HG03135 (cell line): ENCODE data around the gene SLC18A3.

Experiments used
- ATAC-seq: cut with Tn5 transposase; IDR thresholded peaks from one replicate; pipeline ENCODE4 v1.9.1; 2021; ENCODE audit warnings: mild to moderate bottlenecking, moderate library complexity; ENCODE audit not compliant: unreplicated experiment

The SLC18A3 gene

DNA sequence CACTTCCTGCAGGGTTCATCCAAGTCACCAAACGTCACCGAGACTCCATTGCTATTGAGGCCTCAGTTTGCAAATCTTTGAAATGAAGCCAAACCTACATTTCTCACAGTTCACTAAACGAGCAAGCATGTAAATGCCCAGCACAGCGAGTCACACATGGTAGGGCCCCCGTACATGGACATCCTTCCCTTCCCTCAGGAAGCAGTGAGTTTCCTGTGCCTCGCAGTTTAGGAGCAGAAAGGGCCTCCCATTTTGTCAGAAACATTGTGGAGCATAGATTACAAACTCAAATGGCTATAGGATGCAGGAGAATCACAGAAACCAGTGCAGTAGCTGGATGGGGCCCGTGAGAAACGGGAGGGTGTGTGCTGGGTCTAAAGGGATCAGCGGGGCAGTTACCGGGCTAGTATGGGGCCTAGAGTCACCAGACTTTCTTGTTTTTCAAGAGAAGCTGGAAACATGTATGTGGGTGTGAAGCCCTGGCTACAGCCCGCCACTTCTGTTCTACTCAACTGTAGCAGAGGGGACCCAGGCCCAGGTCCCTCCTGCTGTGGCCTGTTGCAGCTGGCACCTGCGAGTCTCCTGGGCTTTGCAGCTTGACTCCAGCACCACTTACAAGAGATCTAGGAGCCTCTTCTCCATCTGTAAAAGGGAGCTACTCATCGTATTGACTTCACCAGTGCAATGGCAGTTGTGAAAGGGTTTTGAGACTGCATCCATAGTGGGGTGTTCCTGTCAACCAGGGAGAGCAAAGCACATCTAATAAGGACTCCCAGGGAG, 14.2 kb upstream of the SLC18A3 start:
- ATAC-seq, result no peak

DNA sequence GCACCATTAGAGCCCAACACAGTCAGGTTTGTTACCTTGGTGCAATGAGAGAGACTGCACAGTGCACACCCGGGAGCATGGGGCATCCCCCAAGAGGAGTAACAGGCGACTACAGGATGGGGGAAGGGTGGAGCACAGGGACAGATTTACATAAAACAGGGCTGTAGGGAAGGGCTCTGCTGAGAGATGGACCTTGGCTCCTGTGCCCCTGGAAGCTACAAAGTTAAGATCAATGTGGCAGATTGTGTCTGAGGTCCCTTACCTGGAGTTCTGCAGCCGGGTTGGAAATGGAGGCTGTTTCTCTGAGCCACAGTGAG, 13.7 kb upstream of the SLC18A3 start:
- no peak for ATAC-seq

DNA sequence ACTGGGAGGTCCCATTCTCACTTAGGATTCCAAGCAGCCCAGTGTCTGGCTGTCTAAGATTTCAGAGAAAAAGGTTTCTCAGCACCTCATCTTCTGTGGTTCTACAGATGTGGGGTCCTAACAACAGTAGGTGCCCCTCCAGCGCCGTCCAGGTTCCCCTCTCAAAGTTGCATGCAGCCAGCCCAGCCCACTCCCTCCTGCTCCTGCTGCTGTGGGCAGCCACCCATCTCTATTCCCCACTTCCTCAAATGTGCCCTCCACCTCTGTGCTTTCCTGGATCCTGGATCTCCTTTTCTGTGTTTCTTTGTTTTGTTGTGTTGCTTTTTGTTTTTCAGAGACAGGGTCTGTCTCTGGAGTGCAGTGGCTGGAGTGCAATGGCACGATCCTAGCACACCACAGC, 13.3 kb upstream of the SLC18A3 start:
- no peak for ATAC-seq

DNA sequence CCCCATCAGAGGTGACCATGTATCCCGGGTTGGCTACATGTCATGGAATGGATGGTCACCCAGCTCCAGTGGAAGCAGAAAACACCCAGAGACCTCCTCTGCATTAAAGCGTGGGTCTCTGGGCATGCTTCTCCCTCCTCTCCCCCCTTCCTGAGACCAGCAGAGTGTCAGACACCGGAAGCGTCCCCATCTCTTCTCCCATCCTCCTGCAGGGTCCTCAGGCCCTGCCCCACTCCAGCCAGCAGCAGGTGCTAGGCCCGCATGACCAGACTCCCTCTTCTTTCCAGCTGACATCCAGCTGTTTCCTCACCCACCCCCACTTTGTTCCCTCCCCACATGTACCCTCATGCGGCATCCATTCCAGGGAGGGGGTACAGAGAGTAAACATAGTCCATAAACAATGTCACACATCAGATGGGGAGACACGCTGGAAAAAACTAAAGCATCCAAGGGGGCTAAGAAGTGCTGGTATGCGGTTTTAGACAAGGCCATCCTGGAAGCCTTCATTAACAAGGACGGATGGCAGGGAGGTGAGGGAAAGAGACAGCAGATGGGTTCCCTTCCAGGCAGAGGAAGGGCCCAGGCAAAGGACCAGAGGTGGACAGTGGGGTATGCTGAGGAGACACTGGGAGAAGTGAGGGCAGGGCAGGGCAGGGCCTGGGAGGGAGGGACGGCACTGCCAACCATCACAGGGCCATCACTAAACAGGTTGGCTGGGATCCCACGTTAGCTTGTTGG, 12.5 kb upstream of the SLC18A3 start:
- ATAC-seq, result no peak

DNA sequence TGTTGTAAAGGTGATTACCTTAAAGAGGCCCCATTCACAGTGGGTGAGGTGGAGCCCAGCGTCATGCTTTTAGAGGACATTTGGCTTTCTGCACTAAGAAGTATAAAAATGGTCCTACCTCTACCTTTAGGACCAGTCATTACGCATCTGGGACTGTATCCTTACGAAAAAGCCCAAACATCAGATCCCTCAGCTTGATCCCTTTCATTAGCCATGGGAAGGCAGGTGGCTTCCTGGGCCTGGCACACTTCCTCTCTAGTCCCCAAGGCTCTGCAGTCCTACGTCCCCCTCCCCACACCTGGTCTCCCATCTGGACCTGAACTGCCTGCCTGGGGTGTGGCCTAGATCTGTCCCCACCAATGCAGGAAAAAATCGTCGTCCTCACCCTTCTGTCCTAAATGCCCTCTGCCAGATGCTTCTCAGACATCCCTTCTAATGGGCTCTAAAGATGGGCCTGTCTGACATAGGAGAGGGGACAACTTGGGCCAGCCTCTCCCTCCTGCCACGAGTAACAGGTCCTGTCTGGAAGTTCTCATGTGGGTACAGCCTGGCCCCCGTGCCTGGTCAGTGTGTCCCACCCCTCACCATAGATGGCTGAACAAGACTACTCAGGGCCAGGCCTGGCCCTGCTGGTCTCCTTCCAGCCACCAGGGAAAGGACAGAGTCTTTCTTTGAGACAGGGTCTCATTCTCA, 11.8 kb upstream of the SLC18A3 start:
- no peak for ATAC-seq

DNA sequence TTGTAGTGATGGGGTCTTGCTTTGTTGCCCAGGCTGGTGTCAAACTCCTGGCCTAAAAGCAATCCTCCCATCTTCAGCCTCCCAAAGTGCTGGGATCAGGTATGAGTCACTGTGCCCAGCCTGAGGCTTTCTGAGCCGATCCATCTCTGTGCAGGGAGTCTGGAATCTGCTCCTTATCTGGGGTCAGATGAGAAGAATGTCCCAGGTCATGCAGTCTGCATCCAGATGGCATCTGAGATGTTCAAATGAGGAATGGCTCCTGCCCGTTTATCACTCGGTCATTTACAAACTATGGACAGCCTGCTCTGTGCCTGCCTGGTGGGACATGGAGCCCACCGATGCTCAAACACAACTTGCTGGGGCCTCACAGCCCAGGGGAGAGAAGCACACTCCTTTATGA, 11.1 kb upstream of the SLC18A3 start:
- ATAC-seq, result no peak

DNA sequence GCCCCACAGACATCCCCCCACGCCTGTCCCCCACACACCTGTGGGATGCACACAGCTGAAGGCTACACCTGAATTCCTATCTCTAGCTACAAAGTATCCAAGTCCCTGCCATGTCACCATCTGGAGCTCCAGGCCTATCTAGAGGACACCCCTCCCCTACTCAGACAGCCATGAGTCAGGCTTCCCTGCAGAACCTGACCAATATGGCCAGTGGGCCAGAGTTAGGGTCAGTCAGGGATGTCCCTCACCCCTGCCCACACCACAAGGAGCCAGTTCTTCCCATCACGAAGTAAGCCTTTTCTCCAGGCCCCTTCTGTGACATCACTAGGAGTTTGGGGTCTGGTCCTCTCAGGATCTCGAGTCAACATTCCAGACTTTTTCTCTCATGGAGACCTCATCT, 10.6 kb upstream of the SLC18A3 start:
- ATAC-seq, result no peak

DNA sequence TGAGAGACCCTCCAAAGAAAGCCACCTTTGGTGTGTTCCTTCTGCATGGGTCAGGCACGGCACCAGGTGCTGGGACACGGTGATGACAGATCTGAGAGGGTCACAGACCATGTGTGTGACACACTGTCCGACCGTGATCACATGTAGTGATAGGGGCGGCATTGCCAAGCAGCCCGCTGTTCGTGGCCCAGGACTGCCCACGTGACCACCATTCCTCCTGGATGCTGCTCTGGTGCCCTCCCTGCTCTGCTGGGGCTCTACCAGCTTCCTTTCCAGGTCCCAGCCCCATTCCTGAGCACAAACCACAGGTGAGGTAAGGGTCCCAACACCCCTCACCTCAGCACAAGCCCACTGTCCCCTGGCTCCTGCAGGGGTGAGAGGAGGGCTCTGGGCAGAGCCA, 10.1 kb upstream of the SLC18A3 start:
- no peak for ATAC-seq

DNA sequence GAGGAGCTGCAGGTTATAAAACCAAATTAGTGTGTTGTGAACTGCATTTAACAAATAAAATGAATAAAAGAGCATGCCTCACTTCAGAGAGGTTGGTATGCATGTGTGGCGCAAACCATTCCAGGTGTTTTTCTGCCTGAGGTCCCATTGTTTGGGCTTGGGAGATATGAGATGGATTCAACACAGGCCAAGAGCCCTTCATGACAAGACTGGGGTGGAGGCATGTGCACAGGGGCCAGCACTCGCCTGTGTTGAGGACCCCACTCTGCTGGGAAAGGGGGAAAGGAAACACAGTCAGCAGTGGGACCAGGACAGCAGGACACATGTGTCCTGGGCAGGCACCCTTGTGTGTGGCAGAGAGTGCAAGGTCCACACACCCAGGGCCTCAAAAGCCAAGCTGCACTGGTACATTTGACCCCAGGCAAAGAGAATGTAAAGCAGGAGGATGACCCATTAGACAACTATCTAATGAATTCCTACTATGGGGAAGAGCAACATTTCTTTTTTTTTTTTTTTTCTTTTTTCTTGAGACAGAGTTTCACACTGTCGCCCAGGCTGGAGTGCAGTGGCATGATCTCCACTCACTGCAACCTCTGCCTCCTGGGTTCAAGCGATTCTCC, 9.2 kb upstream of the SLC18A3 start:
- no peak for ATAC-seq

DNA sequence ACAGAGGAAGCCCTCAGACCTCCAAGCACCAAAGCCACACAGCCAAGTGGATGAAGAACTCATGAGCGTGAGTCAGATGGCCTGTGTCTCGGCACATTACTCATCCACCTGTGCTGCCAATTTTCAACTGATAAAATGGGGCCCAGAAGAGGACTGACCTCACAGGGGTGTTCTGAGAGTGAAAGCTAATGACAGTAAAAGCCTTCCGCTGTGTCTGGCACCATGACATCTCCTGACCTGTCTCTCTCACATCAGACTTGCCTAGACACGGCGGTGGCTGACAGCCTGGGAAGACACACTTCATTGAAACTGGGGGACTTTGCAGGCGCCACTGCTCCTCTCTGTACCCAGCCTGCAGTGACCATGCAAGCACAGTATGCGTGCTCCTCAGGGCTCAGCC, 8.3 kb upstream of the SLC18A3 start:
- ATAC-seq, result no peak

DNA sequence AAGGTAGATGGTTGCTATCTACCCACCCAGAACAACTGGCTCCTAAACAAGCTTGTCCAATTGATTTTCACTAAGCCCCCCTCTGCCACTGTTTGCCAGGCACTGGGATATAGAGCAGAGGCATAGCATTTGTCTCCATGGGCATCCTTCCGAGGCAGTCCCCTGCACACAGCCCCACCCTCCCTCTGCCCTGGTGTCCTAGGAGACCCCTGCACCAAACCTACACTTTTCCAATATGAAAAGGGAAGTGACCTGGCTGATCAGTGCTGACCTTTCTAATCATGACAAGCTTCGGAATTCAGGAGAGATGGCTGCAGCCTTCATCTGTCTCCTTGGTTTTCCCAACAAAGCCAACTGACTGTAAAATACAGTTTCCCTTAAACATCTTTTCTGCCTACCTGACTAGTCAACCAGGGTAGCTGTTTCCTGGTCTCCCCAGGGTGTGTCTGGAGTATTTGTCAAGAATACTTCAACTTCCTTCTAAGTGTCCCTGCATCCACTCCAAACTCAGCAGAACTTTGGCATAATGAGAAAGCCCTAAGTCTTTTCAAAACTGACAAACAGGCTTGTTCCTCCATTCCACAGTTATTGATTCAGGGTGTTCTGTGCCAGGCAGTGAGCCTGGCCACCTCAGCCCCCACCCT, 7.6 kb upstream of the SLC18A3 start:
- ATAC-seq, result no peak

DNA sequence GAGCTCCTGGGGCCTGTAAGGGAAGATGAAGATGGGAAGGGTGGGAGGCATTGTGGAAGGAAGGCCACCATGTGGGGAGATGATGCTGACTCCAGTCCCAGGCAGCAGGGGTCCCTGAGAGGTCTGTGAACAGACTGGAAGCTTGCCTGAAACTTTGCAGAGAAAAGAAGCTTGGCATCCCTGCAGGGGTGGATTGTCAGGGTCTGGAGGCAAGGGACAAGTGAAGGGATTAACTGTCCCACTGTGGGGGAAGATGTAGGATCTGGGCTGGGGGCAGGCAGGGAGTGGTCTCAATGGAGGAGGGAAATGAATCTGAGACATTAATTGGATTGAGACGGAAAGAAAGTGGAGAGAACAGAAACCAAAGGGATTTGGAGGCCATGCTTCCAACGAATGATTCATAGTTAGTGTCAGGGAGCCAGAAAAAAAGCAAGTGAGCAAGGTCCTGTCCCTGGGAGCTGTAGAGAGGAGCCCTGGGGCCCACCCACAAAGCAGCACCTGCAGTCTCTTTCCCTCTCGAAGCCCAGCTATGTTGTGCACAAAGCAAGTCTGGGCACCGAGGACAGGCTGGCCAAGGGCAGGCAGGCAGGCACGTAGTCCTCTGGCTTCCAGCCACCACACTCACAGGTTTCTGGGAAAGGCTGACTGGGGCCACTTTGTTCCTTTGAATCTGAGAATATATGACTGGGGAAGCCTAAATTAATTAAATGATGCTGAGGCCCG, 4.7 kb upstream of the SLC18A3 start:
- no peak for ATAC-seq

DNA sequence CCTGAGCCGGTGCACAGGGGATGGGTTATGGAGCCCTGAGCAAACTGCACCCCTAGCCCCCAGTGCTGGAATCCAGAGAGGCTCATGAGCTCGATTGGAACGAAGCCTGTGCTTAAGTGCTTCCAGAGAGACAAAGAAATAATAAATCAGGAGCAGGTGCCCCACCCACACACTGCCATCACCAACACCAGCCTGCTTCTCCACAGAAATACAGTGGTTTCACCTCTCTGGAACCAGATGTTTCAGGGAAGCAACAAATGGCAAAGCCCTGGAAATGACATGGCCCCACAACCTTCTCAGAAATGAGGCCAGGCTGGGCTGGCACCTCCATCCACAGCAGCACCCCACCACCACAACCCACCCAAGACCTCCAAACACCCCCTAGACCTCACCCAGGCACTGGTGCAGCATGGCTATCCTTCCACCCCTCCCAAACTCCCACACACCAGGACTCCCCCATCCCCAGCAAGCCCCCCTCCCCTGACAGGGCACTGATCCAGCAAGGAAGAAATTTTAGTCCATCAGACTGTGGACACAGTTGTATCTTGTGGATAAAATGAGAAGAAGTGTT, 4.1 kb upstream of the SLC18A3 start:
- no peak for ATAC-seq

DNA sequence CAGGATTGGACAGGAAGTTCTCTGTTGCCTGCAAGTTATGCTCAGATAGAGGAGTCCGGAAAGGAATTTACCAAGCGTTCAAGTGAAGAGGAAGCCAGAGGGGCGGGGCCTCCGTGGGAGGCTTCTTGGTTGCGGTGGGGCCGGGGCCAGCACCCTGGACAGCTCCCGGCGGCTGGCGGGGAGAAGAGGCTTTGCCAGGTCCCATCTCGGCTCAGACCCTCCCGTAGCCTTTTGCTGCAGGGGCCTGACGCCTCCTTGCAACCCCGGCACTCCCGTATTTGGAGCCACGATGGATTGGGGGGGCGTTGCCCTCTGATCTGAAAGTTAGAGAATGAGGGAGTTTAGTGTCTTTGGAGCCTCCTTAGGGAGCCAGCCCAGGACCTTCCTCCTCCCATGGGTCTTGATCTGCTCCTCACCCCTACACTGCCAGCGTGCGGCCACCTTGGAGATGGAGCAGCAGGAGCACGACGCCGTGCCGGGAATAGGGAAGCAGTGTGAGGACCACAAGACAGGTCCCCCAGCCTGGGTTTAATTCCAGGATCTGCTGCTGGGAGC, 3.1 kb upstream of the SLC18A3 start:
- peak; percentile 76 for ATAC-seq

DNA sequence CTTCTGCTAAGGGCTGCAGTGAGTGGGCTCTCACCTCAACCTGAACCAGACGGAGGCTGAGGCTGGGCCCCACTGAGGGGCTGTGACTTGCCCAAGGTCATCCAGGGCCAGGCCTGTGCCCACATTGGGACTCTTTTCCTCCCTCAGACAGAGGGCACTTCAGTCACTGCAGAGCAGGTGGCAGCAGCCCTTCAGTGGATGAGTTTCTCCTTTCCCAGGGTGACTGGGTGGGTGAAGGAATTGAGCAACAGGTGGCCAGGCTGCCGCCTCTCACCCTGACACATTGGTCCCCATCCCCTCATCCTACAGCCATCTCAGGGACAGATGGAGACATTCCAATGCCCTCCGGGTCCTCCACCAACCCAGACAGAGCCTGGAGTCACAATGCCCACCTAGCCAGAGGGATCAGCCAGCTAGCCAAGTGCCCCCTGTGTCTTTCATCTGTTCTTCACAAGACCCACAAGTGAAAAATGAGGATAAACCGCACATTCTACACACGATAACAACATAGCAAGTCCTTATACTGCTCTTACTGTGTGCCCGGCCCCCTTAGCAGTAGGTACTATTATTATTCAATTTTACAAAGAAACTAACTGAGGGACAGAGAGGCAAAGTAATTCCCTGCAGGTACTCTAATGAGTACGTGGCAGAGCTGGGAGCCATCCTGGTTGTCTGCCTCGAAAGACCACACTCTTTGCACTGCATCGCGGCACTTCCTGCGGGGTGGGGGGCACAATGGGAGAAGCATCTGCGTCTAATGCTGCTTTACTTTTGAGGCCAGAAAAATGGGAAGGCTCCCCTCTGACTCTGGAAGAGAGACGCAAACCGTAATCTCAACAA, 1.7 kb upstream of the SLC18A3 start:
- no peak for ATAC-seq

DNA sequence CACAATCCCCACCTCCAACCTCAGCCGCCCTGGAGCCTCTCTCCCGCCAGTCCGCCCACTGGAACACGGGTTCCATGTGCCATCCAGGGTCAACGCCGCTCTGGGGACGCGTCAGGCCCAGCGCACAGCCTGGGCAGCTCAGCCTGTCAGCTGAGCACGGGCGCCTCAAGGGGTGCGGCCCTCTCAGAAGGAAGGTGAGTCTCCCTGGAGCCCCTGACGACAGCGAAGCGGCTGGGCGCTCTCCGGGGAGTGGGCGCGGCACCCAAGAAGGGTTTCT, 1.2 kb upstream of the SLC18A3 start:
- ATAC-seq, result no peak

DNA sequence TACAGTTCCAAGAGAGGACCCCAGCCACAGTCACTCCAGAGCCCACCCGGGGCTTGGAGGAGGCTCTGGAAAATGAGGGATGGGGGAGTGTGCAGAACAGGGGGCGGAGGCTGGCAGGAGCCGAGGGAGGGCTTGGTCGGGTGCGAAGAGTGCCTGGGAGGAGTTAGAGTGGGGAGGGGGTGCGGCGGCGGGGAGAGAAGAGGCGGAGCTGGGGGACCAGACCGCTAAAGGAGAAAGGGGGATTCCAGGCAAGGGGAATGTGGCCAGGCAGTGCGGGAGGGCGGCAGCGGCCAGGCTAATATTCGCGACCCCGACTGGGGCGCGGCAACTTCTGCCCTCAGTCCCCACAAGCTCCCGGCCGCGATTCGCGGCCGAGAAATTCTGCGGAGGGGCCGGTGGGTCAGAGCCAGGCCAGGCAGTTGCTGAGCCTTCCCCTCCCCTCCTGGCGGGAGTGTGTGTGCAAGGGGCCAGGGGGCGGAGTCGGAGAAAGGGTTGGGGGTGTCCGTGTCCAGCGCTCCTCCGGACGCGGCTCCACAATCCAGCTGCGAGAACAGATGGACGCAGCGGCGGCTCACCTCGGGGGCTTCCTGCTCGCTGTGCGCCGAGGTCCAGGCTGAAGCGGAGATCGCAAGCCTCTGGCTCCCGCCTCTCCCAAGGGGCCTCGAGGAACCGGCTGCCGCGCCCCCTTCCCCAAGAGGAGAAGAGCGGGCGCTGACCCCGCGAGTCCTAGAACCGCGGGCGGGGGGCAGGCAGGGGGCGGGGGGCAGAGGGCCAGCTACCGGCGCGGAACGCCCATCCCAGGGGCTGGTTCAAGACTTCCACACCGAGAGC, 612 bp upstream of the SLC18A3 start:
- ATAC-seq, result no peak

DNA sequence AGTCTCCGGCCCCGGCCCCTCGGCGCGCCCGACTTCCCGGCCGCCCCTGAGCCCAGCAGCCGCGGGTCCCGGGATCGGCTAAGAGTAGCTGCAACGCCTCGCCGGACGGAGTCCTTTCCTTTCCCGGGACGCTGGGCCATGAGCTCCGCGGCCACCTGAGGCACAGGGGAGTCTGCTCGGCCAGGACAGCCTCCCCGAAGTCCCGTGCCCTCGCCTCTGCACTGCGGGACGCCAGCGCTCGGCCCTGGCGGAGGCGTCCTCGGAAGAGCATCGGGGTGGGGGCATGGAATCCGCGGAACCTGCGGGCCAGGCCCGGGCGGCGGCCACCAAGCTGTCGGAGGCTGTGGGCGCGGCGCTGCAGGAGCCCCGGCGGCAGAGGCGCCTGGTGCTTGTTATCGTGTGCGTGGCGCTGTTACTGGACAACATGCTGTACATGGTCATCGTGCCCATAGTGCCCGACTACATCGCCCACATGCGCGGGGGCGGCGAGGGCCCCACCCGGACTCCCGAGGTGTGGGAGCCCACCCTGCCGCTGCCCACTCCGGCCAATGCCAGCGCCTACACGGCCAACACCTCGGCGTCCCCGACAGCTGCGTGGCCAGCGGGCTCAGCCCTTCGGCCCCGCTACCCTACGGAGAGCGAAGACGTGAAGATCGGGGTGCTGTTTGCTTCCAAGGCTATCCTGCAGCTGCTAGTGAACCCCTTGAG, 502 bp downstream of the SLC18A3 start:
- no peak for ATAC-seq
